Esophagus squamous epithelium (tissue), 4 donors: ENCODE data around the gene CD96.

Experiments
- CTCF ChIP-seq, 6 experiments: fragments of 450-650 bp in 4 of 6; fragments of 200-600 bp in 2 of 6; sonication (generic) in 2 of 6; IDR thresholded peaks; one replicate each; pipeline ENCODE4 v1.5.1; 2016 to 2019; ENCODE audit warnings: antibody characterized with exemption in 6 of 6, mild to moderate bottlenecking in 4 of 6, moderate library complexity in 4 of 6
- POLR2A ChIP-seq, 4 donors: fragments of 450-650 bp; IDR thresholded peaks; one replicate each; pipeline ENCODE4 v1.6.1; 2017; ENCODE audit warnings: antibody characterized with exemption in 4 of 4, mild to moderate bottlenecking in 4 of 4, moderate library complexity in 3 of 4

GRCh38 chr3:111627092-111627491 lies 85.1 kb downstream of the CD96 start:
- TF ChIP-seq CTCF (IDR thresholded peaks at IDR 0.05) (no peak), POLR2A (IDR thresholded peaks at IDR 0.05) (no peak)
